CD4-positive, alpha-beta T cell treated with Interleukin-17A for 1 hour (primary cell): ENCODE data around the gene EEFSEC.

Experiments used
- DNase-seq: peaks from one replicate; pipeline ENCODE4 v3.0.0-alpha.2; 2020

Gene EEFSEC

DNA sequence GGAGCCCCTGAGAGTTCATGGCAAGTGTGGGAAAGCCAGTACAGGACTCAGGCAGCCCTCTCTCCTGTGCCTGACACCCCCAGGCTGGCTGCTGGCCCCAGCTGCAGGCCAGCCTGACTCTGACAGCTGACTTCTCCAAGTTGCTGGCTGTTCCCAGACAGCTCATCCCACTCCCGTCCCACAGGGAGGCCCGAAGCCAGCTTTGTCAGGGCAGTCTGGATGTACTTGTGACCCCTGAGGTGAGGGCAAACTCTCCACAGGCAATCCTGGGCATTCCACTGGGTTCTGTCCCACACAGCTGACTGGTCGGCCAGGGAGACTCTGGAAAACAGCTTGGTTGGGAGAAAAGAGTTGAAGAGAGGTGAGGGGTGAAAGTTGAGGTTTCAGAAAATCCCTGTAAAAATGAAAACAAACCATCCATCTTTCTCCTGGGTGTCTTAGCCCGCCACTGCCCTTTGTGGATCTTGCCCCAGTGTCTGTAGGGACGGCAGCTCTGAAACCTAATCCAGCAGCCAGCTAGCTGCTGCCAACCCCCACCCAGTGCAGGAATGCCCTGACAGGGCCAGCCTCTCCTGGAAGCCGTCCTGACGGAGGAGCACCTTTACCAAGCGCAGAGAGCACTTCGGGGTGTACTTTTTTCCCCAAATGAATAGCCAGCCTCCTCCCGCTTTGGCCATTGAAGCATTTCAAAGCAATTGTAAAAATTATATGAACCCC lies 225.5 kb downstream of the EEFSEC start:
- DNase-seq = no peak

GRCh38 chr3:128379367-128380160 lies 226.3 kb downstream of the EEFSEC start:
- no peak for DNase-seq

DNA sequence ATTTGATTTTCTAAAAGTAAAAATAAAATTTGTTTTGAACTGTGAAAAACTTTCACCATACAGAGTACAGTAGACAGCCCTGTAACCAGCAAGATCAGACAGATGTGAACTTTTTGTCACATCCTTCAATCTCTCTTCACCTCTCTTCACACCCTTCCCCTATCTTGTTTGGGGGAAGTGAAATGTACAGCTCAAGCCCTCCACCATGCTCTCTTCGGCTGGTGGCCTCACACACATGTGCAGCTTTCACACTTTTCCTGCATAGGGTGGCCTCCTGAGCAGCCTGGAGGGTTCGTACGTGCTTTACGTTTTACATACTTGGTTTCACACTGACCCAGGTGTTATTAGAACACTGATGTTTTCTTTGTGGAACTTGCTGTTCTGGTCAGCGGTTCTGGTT lies 227.0 kb downstream of the EEFSEC start:
- no peak for DNase-seq

DNA sequence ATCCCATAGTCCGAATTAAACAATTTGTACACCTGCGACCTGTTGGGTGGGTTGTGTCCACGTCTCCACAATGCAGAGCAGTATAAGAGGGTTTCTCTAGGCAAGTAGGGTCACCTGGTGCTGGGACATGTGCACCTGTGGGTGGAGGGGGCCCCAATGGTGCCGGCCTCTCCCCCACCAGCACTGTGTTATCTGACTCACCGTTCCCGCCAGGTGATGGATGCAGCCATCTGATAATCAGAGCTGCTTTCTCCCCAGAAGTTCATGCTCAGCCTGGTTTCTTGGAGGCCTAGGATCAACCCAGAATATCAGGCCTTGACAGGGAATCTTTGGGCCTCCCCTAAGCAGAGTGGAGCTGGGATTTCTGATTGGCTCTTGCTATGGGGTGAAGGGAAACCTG lies 227.4 kb downstream of the EEFSEC start:
- no peak for DNase-seq

DNA sequence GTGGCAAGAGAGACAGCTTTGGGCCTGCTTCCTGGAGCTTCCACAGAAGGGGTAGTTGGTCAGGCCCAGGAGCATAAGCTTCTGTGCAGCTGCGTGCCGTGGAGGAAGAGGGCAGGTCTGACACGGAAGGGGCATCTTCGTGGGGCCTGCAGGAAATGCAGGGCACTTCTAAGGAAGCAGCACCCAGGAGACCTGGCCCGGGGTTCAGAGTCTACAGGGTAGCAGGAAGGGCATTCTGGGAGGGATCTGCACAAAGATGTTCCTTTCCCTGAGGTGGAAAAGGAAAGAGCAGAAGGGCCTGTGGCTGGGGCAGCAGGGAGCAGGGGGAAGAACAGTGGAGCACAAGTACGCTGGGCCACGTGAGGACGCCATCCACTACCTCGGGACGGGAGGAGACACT lies 228.3 kb downstream of the EEFSEC start:
- no peak for DNase-seq

GRCh38 chr3:128382221-128382807 lies 229.0 kb downstream of the EEFSEC start:
- DNase-seq = no peak

DNA sequence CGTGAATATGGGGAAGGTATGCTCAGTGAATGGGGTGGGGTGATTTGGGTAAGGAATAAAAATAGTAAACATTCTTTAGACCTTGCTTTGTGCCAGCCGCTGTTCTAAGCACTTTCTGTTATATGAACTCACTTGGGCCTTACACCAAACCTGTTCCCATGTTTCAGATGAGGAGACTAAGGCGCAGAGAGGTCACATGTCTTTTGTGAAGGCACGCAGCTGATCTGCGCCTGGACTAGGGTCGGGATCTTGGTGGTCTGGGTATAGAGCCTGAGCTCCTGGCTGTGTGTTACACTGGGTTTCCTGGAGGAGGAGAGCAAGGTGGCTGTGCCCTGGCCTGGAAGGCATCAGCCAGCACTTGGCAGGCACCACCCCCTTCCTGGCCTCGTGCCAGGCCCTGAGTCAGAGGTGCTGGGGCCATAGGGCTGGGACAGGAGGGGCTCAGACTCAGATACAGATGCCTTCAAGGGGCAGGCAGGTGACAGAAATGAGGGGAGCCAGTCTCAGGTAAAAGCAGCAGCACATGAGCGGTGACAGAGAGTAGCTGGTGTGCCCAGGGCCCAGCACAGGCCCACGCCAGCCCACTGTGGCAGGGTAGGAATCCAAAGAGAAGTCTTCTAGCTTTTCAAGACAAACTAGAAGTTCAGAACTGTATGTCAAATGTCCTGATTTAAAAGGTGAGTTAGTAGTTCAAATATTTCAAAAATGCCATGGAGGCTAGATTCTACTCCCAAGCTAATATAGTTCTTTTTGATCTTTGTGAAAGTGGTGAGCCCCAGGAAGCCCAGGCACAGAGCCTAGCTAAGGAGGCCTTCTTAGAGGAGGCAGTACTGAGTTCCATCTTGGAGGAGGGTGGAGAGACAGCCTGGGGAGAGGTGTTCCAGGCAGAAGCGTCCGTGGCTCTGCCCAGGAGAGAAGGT lies 230.3 kb downstream of the EEFSEC start:
- no peak for DNase-seq

DNA sequence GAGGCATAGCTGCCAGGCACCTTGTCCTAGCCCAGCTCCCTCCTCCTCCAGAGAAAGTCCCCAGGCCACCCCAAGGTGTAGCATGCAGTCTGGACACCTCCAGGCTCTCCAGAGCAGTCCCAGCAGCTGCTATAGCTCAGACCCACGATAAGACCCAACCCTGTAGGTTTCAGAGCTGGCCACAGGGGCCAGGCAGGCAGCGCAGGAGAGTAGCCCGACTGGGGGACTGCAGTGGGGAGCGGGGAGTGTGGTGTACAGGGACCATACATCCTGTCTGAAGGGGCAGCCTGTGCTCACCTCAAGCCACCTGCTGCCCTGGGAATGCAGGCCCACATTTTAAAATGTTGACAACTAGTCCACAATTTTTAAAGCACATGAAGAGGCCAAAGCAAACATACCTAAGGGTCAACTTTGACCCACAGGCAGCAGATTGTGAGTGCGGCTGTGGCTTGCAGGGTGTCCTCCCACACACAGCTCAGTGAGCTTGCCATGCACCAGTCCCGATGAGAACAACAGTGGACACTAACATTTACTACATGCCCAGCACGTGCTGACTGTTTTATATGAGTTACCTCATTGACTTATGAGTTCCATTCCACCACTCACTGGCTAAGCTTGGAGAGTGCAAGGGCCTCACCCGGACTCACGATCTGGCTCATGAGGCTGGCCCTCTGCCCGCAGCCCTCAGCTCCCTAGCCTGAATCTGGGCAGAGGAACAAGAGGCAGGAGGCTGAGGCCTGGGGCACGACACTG lies 232.0 kb downstream of the EEFSEC start:
- DNase-seq = no peak

DNA sequence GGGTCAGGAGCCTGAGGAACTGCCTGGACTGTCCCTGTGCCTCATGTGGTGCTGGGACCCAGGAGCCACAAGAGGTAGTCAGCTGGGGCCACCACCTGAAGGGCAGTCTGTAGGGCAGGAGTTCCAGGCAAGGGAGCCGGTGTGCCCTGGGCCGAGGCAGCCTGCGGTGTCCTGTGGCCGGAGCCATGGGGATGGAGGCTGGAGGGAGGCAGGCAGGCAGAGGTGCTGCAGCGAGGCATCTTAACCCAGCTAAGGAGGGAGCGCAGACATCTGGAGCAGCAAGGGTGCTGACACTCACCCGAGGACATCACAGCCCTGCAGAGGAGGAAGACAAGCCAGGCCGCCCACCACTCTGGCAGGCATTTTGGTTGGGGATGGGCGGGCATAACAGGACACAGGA lies 235.7 kb downstream of the EEFSEC start:
- DNase-seq = no peak

- DNase-seq = no peak
Measured at GRCh38 chr3:128390867-128391266, 237.6 kb downstream of the EEFSEC start.

DNA sequence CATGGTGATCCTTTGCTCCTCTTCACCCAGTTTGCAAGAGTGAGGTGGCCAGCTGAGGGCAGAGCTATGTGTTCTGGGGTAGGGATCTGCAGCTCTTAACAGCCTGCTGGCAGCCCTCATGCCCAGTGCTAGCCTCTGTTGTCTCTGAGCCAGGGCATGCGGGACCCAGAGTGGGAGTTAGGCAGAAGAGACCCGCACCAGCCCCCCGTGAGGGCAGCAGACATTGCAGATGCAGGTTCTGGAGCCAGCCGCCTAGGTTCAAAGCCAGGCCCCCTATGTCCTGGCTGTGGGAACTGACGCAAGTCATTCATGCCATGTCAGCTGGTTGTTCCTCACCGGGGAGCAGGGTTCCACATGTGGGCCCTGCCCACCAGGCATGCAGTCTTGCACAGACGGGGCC lies 238.7 kb downstream of the EEFSEC start:
- no peak for DNase-seq

- no peak for DNase-seq
Measured at GRCh38 chr3:128392818-128393544, 239.7 kb downstream of the EEFSEC start.

GRCh38 chr3:128394033-128394432 lies 240.8 kb downstream of the EEFSEC start:
- DNase-seq = no peak

DNA sequence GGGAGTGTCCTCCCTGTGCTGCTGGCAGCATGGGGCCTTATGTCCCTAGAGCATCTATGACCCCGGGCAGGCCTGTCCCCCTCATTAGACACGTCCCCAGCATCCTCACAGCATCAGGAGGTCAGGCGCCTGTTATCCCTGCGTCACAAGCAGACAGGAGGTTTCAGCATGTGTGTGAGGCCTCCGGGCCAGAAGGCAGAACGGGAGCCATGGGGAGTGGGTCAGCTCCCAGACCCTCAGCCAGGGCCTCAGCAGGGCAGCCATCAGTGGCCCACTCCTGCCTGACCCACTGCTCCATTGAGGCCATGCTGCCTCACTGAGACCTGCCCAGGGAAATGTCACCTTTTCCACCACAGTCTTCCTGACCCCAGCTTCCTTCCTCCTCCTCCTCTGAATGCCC lies 241.8 kb downstream of the EEFSEC start:
- DNase-seq = no peak

DNA sequence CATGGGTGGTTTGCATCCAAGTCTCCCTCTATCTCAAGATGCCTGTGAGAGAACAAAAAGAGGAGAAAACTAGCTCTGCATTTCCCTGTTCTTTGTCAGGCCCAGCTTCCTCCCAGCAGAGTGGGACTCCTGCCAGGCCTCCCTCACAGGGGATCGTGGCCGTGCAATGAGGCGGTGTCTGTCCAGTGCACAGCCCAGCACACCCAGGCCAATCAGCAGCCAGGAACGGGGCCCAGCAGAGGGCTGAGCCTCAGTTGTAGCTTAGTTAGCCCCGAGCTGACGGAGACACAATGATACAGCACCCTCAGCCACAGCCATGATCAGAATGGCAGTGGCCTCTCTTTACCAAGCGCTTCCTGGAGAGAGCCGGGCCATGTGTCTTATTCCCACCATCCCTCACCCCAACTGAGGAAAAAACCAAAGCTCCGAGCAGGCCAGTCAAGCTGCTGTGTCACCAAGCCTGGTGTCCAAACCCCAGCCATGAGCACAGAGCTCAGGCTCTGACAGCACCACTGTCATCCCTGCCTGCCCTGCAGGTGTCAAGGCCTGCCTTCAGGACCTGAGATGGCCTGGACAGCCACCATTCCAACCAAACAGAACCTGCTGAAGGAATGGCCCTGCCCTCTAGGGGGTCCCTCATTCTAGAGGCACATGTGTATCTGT lies 242.3 kb downstream of the EEFSEC start:
- DNase-seq = no peak

GRCh38 chr3:128397484-128397883 lies 244.2 kb downstream of the EEFSEC start:
- DNase-seq = no peak

DNA sequence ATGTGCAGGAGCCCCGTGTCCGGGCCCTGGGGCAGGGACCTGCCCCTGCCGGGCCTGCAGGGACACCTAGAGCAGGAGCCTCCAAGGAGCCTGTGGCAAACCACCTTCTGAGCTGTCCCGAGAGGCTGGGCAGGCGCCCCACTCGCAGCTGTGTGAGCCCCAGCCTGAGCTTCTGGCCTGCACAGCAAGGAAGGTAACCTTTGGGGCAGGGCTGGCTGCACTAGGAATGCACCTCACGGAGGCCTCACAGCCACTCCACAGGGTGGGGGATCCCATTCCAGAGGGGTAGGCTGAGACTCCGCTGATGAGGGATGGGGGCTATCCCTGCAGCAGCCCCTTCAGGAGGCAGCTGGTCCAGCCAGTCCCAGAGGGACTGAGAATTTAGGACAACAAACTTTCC lies 245.3 kb downstream of the EEFSEC start:
- no peak for DNase-seq

DNA sequence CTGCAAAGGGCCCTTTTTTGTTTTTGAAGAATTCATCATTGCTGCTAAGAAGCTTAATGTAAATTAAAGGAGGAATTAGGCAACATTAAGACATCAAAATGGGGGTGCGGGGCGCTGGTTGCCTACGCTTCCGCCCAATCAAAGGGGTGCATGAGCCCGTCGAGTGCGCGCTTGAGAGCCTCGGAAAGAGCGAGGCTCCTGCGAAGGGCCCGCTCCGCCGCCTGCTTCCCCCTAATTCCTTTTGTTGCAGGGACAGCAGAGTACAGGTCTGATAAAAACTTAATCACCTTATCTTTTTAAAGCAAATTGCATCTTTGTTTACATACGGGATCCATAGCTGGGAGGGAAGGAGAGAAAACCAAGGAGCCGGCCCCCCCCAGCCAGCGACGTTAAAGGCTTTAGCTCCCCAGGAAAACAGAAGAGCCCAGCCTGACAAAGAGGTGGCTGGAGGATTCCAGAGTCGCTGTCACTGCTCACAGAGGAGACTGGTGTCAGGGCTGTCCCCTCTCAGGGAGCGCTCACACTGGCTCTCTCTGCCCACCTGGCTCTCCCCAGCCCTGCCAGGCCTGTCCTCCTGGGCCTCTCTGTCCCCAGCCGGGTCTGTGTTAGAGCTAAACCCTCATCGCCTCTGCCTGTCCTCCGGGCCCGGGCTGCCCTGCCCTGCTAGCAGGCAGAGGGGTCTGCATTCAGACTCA lies 246.1 kb downstream of the EEFSEC start:
- DNase-seq = no peak

GRCh38 chr3:128400671-128401070 lies 247.4 kb downstream of the EEFSEC start:
- no peak for DNase-seq

GRCh38 chr3:128402319-128402718 lies 249.0 kb downstream of the EEFSEC start:
- DNase-seq = no peak
